GM18517 (cell line): ENCODE data around the gene CXorf58.

Experiments used
- ATAC-seq: cut with Tn5 transposase; IDR thresholded peaks from one replicate; pipeline ENCODE4 v1.9.1; 2021; ENCODE audit warnings: mild to moderate bottlenecking, moderate library complexity; ENCODE audit not compliant: unreplicated experiment

The CXorf58 gene

GRCh38 chrX:23900220-23900797 is 7.5 kb upstream of the CXorf58 start:
- ATAC-seq, result no peak

- ATAC-seq, result no peak
These were observed 6.7 kb upstream of the CXorf58 start for GRCh38 chrX:23901060-23901459.

- no peak for ATAC-seq
These were observed 6.0 kb upstream of the CXorf58 start for GRCh38 chrX:23901805-23902204.

DNA sequence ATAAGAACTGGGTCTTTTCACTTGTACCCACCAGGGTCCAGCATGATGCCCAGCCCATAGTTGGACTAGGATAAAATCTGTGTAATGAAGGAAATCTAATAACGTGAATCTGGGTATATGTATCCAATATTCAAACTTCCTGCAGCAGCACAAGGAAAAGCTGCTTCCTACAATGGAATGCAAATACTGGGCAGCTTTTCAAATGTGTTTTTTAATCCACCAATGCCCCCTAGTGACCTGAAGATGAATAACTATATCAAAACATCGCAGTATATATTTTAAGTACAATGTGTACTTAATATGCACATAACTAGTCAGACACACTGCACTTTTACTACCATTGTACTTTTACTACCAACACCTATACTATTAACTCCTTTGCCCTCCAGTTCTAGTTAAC is 5.4 kb upstream of the CXorf58 start:
- ATAC-seq, result no peak

- no peak for ATAC-seq
These were observed 3.7 kb upstream of the CXorf58 start for GRCh38 chrX:23904096-23904495.

- peak; percentile 0 for ATAC-seq
These were observed 702 bp upstream of the CXorf58 start for GRCh38 chrX:23907111-23907497.

GRCh38 chrX:23908219-23909004 is 606 bp downstream of the CXorf58 start:
- ATAC-seq, result no peak

DNA sequence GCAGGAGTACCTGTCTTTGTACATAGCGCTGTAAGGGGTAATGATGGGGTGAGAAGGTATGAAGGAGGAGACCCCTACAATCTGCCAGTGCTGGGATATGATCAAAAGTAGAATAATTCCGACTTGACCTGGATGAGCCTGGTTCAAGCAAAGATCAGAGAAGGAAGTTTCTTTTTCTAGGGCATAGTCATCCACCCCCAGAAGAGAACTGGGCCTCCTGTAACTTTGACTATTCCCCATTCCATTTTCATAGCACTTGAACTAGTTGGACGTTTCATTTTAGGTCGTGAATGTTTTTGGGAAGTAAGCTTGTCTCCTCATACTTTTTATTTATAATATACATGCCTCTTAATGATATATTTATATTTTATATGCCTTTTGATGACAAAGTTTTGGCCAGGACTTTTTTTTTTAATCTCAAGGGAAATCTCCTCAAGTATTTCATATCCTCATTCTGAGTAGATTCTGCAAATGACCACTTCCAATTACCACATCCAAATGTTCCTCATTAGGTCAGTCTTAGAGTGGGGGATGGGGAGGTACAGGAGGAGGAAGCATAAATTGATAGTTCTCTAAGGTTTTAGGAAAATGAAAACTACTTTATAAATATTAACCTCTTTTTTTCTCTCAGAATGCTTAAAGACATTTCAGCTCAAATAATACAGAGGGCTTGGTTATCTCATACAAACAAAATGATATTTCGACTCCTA is 3.5 kb downstream of the CXorf58 start:
- ATAC-seq, result no peak

- ATAC-seq, result no peak
These were observed 11.3 kb downstream of the CXorf58 start for GRCh38 chrX:23919148-23919547.

GRCh38 chrX:23919706-23920320 is 12.0 kb downstream of the CXorf58 start:
- no peak for ATAC-seq

DNA sequence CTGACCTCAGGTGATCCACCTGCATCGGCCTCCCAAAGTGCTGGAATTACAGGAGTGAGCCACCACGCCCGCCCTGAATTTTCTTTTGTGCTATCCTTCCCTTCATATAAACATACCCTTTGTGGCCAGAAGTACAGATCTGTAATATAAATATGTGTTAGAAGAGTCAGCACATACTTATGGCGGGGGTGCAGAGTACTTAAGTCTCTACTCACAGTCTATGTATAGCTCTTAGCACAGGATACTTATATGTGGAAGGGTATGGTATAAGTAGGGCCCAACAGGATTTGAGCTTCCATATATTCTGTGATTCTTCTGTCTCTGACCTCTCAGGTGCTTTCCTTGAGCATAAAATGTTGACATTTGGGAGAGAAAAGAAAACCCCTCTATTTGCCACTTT is 18.2 kb downstream of the CXorf58 start:
- ATAC-seq, result no peak

- no peak for ATAC-seq
These were observed 23.2 kb downstream of the CXorf58 start for GRCh38 chrX:23930894-23931604.

DNA sequence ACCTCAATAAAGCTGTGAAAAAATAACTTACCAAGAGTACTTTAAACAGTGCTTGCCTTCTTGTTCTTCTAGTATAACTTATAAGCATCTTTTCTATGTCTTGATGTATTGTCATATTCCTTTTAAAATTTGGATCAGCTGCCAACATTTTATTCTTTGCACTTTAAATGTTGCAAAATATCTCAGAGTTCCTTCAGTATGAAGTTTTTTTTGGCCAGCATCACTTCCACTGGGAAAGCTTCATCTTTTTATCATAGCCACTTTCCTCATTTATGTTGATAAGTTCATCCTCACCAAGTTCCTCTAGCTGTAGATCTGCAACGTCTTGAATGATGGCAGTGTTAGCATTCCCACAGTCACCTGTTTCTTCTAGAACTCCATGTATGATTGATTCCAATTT is 24.2 kb downstream of the CXorf58 start:
- ATAC-seq, result no peak

GRCh38 chrX:23935106-23935505 is 27.3 kb downstream of the CXorf58 start:
- no peak for ATAC-seq

DNA sequence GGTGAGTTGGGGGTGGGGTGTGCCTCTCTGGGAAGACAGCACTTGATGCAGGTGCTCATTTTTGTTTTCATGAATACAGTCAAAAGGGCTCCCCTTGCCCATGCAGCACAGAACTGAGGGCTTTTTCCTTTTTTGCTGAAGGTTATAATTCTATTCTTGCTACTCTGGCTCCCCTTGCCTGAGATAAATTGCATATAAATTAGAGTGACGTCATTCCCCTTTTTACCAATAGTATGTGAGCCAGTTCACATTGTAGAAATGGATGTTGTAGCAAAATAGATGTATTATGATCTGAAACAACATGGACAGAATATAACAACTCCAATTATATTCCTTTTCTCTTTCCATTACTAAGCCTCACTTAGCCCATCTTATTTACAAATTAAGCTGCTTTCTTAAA is 28.4 kb downstream of the CXorf58 start:
- ATAC-seq, result no peak

DNA sequence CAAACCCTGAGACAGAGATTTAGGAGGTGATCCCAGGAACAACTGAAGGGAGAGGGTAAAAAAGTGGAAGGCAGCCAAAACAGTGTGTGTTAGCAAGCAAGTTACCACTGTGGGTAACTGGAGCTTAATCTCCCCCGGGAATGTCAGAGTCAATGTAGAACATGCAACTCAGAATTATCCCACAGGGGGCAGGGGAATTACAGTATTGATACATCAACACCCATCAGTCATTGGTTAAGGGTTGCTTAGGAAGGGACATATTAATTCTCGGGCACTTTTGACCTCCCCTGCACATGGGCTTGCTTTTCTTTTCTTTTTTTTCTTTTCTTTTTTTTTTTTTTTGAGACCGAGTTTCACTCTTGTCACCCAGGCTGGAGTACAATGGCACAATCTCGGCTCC is 29.3 kb downstream of the CXorf58 start:
- no peak for ATAC-seq

GRCh38 chrX:23938690-23939089 is 30.9 kb downstream of the CXorf58 start:
- ATAC-seq, result no peak

- no peak for ATAC-seq
These were observed 31.4 kb downstream of the CXorf58 start for GRCh38 chrX:23939203-23939602.

DNA sequence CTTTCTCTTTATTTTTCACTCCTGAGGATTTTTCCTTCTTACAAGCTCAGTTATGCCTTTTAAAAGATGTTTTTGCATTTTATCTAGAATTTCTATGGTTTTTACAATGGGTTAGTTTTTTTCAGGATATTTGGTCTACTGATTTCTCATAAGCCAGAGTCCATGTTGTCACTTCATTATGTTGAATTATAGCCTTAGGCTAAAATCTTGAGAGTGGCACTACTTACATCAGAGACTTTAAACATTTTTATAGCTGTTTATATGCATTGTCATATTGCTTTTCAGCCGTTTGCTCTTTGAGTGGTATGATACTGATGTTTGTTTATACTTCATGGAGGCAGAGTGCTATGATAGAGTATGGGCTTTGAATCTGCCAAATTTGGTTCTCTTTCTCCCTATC is 36.4 kb downstream of the CXorf58 start:
- no peak for ATAC-seq

DNA sequence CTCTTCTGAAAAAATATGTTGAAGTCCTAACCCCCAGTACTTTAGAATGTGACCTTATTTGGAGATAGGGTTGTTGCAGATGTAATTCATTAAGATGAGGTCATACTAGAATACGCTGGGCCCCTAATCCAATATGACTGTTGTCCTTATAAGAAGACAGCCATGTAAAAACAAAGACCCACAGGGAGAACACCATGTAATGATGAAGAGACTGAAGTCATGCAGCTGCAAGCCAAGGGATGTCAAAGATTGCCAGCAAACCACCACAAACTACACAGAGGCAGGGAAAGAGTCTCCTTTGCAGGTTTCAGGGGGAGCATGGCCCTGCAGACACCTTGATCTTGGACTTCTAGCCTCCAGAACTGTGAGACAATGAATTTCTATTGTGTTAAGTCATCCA is 37.4 kb downstream of the CXorf58 start:
- no peak for ATAC-seq

GRCh38 chrX:23952391-23952790 is 44.6 kb downstream of the CXorf58 start:
- no peak for ATAC-seq
